Ectodermal cell (in vitro differentiated cells): ENCODE data around the gene GAL3ST2.

Experiments used
- H3K27ac ChIP-seq: 2 replicates; pipeline ENCODE4 v1.7.0; 2013; ENCODE audit warnings: mild to moderate bottlenecking, low read depth, low read length; ENCODE audit not compliant: insufficient read depth, poor library complexity, severe bottlenecking
- H3K27me3 ChIP-seq: 2 replicates; pipeline ENCODE4 v1.7.0; 2013; ENCODE audit warnings: mild to moderate bottlenecking, low read length; ENCODE audit not compliant: insufficient read depth, control insufficient read depth, poor library complexity, severe bottlenecking
- H3K36me3 ChIP-seq: one replicate; pipeline ENCODE4 v1.7.0; 2013; ENCODE audit warnings: low read length; ENCODE audit not compliant: control insufficient read depth, insufficient read depth
- H3K4me1 ChIP-seq: one replicate; pipeline ENCODE4 v1.7.0; 2013; ENCODE audit warnings: low read length; ENCODE audit not compliant: control insufficient read depth, insufficient read depth
- H3K4me3 ChIP-seq: 2 replicates; pipeline ENCODE4 v1.7.0; 2013; ENCODE audit warnings: low read depth, low read length, control low read depth; ENCODE audit not compliant: insufficient read depth
- H3K9me3 ChIP-seq: 2 replicates; pipeline ENCODE4 v1.7.0; 2013; ENCODE audit warnings: mild to moderate bottlenecking, low read length, moderate library complexity; ENCODE audit not compliant: control insufficient read depth
- WGBS, 2 experiments: methylation state at CpG; one replicate each; pipeline ENCODE4 v1.1.7; 2013; ENCODE audit warnings: missing lambda C conversion rate in 2 of 2; 5-methylcytosine and 5-hydroxymethylcytosine counted together

The GAL3ST2 gene

GRCh38 chr2:241768251-241768711, 8.3 kb upstream of the GAL3ST2 start:
- H3K4me3 ChIP-seq: no peak overlapping the region

GRCh38 chr2:241768850-241769249, 7.8 kb upstream of the GAL3ST2 start:
- peaks cover 21% of the 10 kb centered on the region for H3K4me1 ChIP-seq
- no peaks in the 10 kb centered on the region for H3K9me3 ChIP-seq
- no peaks in the 10 kb centered on the region for H3K36me3 ChIP-seq
- WGBS, 2 experiments: 92 to 96% methylated on average over 11 of the region's 11 CpGs
- no peak overlapping the region for H3K4me3 ChIP-seq
- no peak overlapping the region for H3K27ac ChIP-seq
- no peaks in the 10 kb centered on the region for H3K27me3 ChIP-seq

More at GRCh38 chr2:241768251-241768711, 8.3 kb upstream of the GAL3ST2 start:
- Histone ChIP-seq H3K4me1 (peaks cover 21% of the 10 kb centered on the region), H3K27me3 (no peaks in the 10 kb centered on the region), H3K36me3 (no peaks in the 10 kb centered on the region), H3K27ac (no peak overlapping the region), H3K9me3 (no peaks in the 10 kb centered on the region)
- 92 to 93% methylated on average over 29 of the region's 29 CpGs for WGBS, 2 experiments

- no peaks in the 10 kb centered on the region for H3K36me3 ChIP-seq
- H3K9me3 ChIP-seq: no peaks in the 10 kb centered on the region
- no peak overlapping the region for H3K4me3 ChIP-seq
- WGBS, 2 experiments: 94% methylated on average over 13 of the region's 13 CpGs
- H3K4me1 ChIP-seq: peaks cover 15% of the 10 kb centered on the region
- no peak overlapping the region for H3K27ac ChIP-seq
- H3K27me3 ChIP-seq: no peaks in the 10 kb centered on the region
These were observed 6.8 kb upstream of the GAL3ST2 start for GRCh38 chr2:241769819-241770184.

DNA sequence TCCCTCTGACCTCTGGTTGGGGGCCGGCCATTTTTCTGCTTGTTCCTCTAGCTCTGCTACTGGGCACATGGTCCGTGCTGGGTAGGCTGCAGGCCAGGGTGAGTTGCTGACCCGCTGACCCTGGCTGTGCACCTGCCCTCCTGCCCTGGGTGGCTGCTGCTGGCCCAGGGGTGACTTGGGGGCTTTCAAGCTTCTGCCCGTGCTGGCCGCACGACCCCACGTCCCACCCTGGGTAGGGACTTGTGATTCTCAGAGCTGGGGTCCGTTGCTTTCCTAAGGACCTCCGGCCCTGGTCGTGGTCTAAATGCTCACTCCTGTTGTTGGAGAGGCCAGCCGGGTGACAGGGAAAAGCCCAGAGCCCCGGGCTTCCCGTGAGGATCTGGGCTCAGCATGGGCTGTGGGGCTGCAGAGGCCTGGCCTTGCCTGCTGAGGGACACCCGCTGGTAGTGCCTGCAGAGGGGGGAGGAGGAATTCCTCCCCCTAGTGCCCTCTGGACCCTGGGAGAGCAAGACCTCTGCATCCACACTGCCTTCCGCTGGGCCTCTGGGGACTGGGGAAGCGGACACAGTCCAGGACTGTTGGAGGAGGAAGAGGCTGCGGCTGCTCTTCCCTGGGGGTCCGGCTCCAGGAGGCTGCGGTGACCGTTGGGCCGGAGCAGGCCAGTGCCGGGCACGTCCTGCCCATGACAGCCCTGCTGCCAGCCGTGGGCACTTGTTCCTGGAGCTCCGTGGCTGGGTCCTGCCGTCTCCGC, 6.3 kb upstream of the GAL3ST2 start:
- 77% methylated on average over 27 of the region's 27 CpGs for WGBS, 2 experiments
- H3K27ac ChIP-seq: peak overlapping the region; percentile 87

GRCh38 chr2:241770936-241771285, 5.7 kb upstream of the GAL3ST2 start:
- no peaks in the 10 kb centered on the region for H3K36me3 ChIP-seq
- WGBS, 2 experiments: 94 to 95% methylated on average over 12 of the region's 12 CpGs
- H3K27ac ChIP-seq: peak overlapping the region; percentile 87
- no peaks in the 10 kb centered on the region for H3K9me3 ChIP-seq
- peaks cover 13% of the 10 kb centered on the region for H3K4me1 ChIP-seq
- no peaks in the 10 kb centered on the region for H3K27me3 ChIP-seq
- H3K4me3 ChIP-seq: no peak overlapping the region

More for the DNA sequence above, 6.3 kb upstream of the GAL3ST2 start:
- Histone ChIP-seq H3K9me3 (no peaks in the 10 kb centered on the region), H3K4me3 (no peak overlapping the region), H3K27me3 (no peaks in the 10 kb centered on the region), H3K4me1 (peaks cover 13% of the 10 kb centered on the region), H3K36me3 (no peaks in the 10 kb centered on the region)

DNA sequence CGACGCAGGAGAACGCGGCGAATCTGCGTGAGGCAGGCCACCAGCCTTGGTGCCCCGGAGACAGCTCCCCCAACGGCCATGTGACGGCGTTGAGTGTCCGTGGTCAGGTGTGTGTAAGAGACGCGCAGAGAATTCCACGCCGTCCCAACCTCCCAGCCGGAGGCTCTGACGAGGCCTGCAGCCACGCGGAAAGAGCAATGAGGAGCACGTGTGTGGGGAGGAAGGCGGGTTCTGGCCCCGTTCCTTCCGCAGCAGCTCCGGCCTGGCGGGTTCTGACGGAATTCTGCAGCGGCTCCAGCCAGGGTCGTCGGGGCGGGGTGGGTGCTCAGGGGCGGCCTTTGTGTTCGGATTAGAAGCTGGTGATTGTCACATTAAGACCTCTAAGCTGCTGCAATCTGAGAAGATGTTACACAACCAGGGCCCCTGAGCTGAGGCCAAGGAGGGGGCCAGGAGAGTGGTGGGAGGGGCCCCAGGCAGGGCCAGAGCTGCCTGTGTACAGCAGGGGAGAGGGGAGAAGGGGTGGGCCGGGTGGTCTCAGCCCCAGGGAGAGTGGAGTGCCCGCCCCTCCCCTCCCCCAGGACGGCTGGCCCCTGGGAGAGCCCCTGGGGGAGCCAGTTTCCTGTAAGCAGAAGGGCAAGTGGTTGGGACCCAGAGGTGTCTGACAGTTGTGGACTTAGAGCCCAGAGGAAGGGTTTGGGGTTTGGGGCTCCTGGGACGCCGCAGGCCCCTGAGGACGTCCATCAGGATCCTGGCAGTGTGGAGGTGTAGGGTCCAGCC, 5.1 kb upstream of the GAL3ST2 start:
- peak overlapping the region; percentile 87 for H3K27ac ChIP-seq
- WGBS, 2 experiments: 61 to 70% methylated on average over 38 of the region's 38 CpGs

GRCh38 chr2:241772063-241772499, 4.5 kb upstream of the GAL3ST2 start:
- H3K4me1 ChIP-seq: peaks cover 16% of the 10 kb centered on the region
- no peaks in the 10 kb centered on the region for H3K9me3 ChIP-seq
- H3K36me3 ChIP-seq: no peaks in the 10 kb centered on the region
- peak overlapping the region; percentile 87 for H3K27ac ChIP-seq
- H3K27me3 ChIP-seq: no peaks in the 10 kb centered on the region
- H3K4me3 ChIP-seq: no peak overlapping the region
- WGBS, 2 experiments: 65 to 69% methylated on average over 8 of the region's 9 CpGs

More for the DNA sequence above, 5.1 kb upstream of the GAL3ST2 start:
- H3K27me3 ChIP-seq: no peaks in the 10 kb centered on the region
- H3K4me1 ChIP-seq: peaks cover 13% of the 10 kb centered on the region
- no peak overlapping the region for H3K4me3 ChIP-seq
- no peaks in the 10 kb centered on the region for H3K9me3 ChIP-seq
- H3K36me3 ChIP-seq: no peaks in the 10 kb centered on the region

GRCh38 chr2:241773511-241774418, 2.9 kb upstream of the GAL3ST2 start:
- Histone ChIP-seq H3K9me3 (no peaks in the 10 kb centered on the region), H3K4me1 (peaks cover 28% of the 10 kb centered on the region), H3K27ac (no peak overlapping the region), H3K27me3 (no peaks in the 10 kb centered on the region), H3K4me3 (no peak overlapping the region), H3K36me3 (no peaks in the 10 kb centered on the region)
- WGBS, 2 experiments: 92 to 93% methylated on average over 29 of the region's 29 CpGs

- 90 to 91% methylated on average over 40 of the region's 40 CpGs for WGBS, 2 experiments
- H3K4me1 ChIP-seq: peaks cover 28% of the 10 kb centered on the region
- H3K27me3 ChIP-seq: no peaks in the 10 kb centered on the region
- H3K9me3 ChIP-seq: no peaks in the 10 kb centered on the region
- H3K36me3 ChIP-seq: no peaks in the 10 kb centered on the region
- no peak overlapping the region for H3K27ac ChIP-seq
- no peak overlapping the region for H3K4me3 ChIP-seq
These were observed 2.0 kb upstream of the GAL3ST2 start for GRCh38 chr2:241774419-241775222.
